ENCODE data around the gene NFYB.

GRCh38 chr12:104130760-104131159 lies 7.2 kb downstream of the NFYB start:
- TF ChIP-seq REST (IDR thresholded peaks at IDR 0.05; ENCODE audit: insufficient read depth in 1 of 2, low read depth in 2 of 2, low read length in 2 of 2) = no peak
- no peak for TF ChIP-seq TAF1 (IDR thresholded peaks at IDR 0.05; ENCODE audit: borderline replicate concordance, insufficient read depth, low read length)
- no peak for TF ChIP-seq POLR2AphosphoS5 (IDR thresholded peaks at IDR 0.05; ENCODE audit: low read depth, low read length)

All from PFSK-1 (cell line).